Neutrophil (primary cell): ENCODE data around the gene HPS1.

Experiments
- H3K27ac ChIP-seq: fragments of 200-600 bp; sonication (generic); 2 replicates; pipeline ENCODE4 v1.5.1; 2016; ENCODE audit warnings: mild to moderate bottlenecking, moderate library complexity
- H3K27me3 ChIP-seq: fragments of 200-600 bp; sonication (generic); 2 replicates; pipeline ENCODE4 v1.6.0; 2016; ENCODE audit warnings: mild to moderate bottlenecking
- H3K36me3 ChIP-seq: fragments of 200-600 bp; sonication (generic); 2 replicates; pipeline ENCODE4 v1.5.1; 2017
- H3K4me1 ChIP-seq, 2 experiments: fragments of 200-600 bp in 1 of 2; sonication (generic) in 1 of 2; 1 replicate in 1 of 2; 2 replicates in 1 of 2; pipeline versions ENCODE4 v1.5.1 to v1.6.1; 2013 to 2016; ENCODE audit warnings: low read depth in 1 of 2, low read length in 1 of 2, mild to moderate bottlenecking in 1 of 2, moderate library complexity in 1 of 2; ENCODE audit not compliant: control insufficient read depth in 1 of 2, insufficient read depth in 1 of 2
- H3K4me3 ChIP-seq, 2 experiments: fragments of 200-600 bp in 1 of 2; sonication (generic) in 1 of 2; 1 replicate in 1 of 2; 2 replicates in 1 of 2; pipeline ENCODE4 v1.5.1; 2013 to 2016; ENCODE audit warnings: low read depth in 1 of 2, low read length in 1 of 2, mild to moderate bottlenecking in 1 of 2, moderate library complexity in 1 of 2
- H3K9me3 ChIP-seq: fragments of 200-600 bp; sonication (generic); 2 replicates; pipeline ENCODE4 v1.5.1; 2016
- CTCF ChIP-seq: fragments of 200-600 bp; sonication (generic); IDR thresholded peaks from 2 replicates; pipeline ENCODE4 v1.5.1; 2016; ENCODE audit warnings: antibody characterized with exemption

HPS1 gene

GRCh38 chr10:98414578-98414931 is 32.2 kb downstream of the HPS1 start:
- no peak for TF ChIP-seq CTCF
- Histone ChIP-seq H3K4me3 (no peak overlapping the region), H3K27ac (peak overlapping the region; percentile 16), H3K4me1 (peaks cover 0 to 4% of the 10 kb centered on the region in 2 experiments), H3K36me3 (peaks cover 51% of the 10 kb centered on the region), H3K27me3 (no peaks in the 10 kb centered on the region), H3K9me3 (no peaks in the 10 kb centered on the region)

- Histone ChIP-seq H3K27ac (no peak overlapping the region), H3K4me1 (peaks cover 0 to 4% of the 10 kb centered on the region in 2 experiments), H3K36me3 (peaks cover 23% of the 10 kb centered on the region), H3K27me3 (no peaks in the 10 kb centered on the region), H3K9me3 (no peaks in the 10 kb centered on the region), H3K4me3 (no peak overlapping the region)
- no peak for TF ChIP-seq CTCF
Observed at GRCh38 chr10:98411768-98412167, 35.0 kb downstream of the HPS1 start.

GRCh38 chr10:98411166-98411565 is 35.6 kb downstream of the HPS1 start:
- H3K27ac ChIP-seq, result no peak overlapping the region
- H3K4me3 ChIP-seq, result no peak overlapping the region
- H3K36me3 ChIP-seq, result peaks cover 17% of the 10 kb centered on the region
- no peaks in the 10 kb centered on the region for H3K27me3 ChIP-seq
- peaks cover 0 to 4% of the 10 kb centered on the region in 2 experiments for H3K4me1 ChIP-seq
- no peaks in the 10 kb centered on the region for H3K9me3 ChIP-seq
- no peak for TF ChIP-seq CTCF

GRCh38 chr10:98410759-98411158 is 36.0 kb downstream of the HPS1 start:
- Histone ChIP-seq H3K9me3 (no peaks in the 10 kb centered on the region), H3K27ac (no peak overlapping the region), H3K4me3 (no peak overlapping the region), H3K4me1 (peaks cover 0 to 4% of the 10 kb centered on the region in 2 experiments), H3K36me3 (peaks cover 13% of the 10 kb centered on the region), H3K27me3 (no peaks in the 10 kb centered on the region)
- no peak for TF ChIP-seq CTCF

GRCh38 chr10:98410135-98410743 is 36.5 kb downstream of the HPS1 start:
- Histone ChIP-seq H3K4me1 (peaks cover 0 to 4% of the 10 kb centered on the region in 2 experiments), H3K9me3 (no peaks in the 10 kb centered on the region), H3K27me3 (no peaks in the 10 kb centered on the region), H3K4me3 (no peak overlapping the region), H3K36me3 (peaks cover 8% of the 10 kb centered on the region), H3K27ac (no peak overlapping the region)
- no peak for TF ChIP-seq CTCF
